DOHH2 (cell line): Measurements from ENCODE around the gene KCNJ15.

Experiments
- H3F3A ChIP-seq: fragments of 200-600 bp; sonication (generic), shearing (Covaris generic); 2 replicates; pipeline ENCODE4 v1.6.0; 2016; ENCODE audit warnings: antibody characterized with exemption, mild to moderate bottlenecking; ENCODE audit not compliant: control insufficient read depth, insufficient read depth
- H3K27ac ChIP-seq: fragments of 200-600 bp; sonication (generic); 2 replicates; pipeline ENCODE4 v1.5.1; 2014; ENCODE audit warnings: low read depth, mild to moderate bottlenecking, low read length, moderate library complexity
- H3K27me3 ChIP-seq: fragments of 200-600 bp; sonication (generic); 2 replicates; pipeline ENCODE4 v1.6.1; 2014; ENCODE audit warnings: mild to moderate bottlenecking, low read length, mixed read lengths; ENCODE audit not compliant: control insufficient read depth
- H3K36me3 ChIP-seq: fragments of 200-600 bp; sonication (generic); 2 replicates; pipeline ENCODE4 v1.6.1; 2014; ENCODE audit warnings: mild to moderate bottlenecking, low read length, moderate library complexity, mixed read lengths; ENCODE audit not compliant: control insufficient read depth
- H3K4me1 ChIP-seq: fragments of 200-600 bp; sonication (generic); 2 replicates; pipeline ENCODE4 v1.6.1; 2014; ENCODE audit warnings: mild to moderate bottlenecking, low read length, mixed read lengths; ENCODE audit not compliant: control insufficient read depth
- H3K4me2 ChIP-seq: fragments of 200-600 bp; sonication (generic); 2 replicates; pipeline ENCODE4 v1.6.0; 2014; ENCODE audit warnings: mild to moderate bottlenecking, low read length, moderate library complexity
- H3K4me3 ChIP-seq: fragments of 200-600 bp; sonication (generic); 2 replicates; pipeline ENCODE4 v1.5.1; 2014; ENCODE audit warnings: mild to moderate bottlenecking, low read length, mixed read lengths
- H3K79me2 ChIP-seq: fragments of 200-600 bp; sonication (generic); 2 replicates; pipeline ENCODE4 v1.6.1; 2014; ENCODE audit warnings: mild to moderate bottlenecking, low read length, mixed read lengths; ENCODE audit not compliant: control insufficient read depth
- H3K9me2 ChIP-seq: fragments of 200-600 bp; sonication (generic); replicated peaks from 2 replicates; pipeline ENCODE4 v1.6.1; 2014; ENCODE audit warnings: mild to moderate bottlenecking, low read length, mixed read lengths; ENCODE audit not compliant: control insufficient read depth
- H3K9me3 ChIP-seq: fragments of 200-600 bp; sonication (generic); 2 replicates; pipeline ENCODE4 v1.6.1; 2014; ENCODE audit warnings: antibody characterized with exemption, low read length, mixed read lengths; ENCODE audit not compliant: control insufficient read depth, insufficient read depth
- H4K20me1 ChIP-seq: fragments of 200-600 bp; sonication (generic); 2 replicates; pipeline ENCODE4 v1.6.0; 2014; ENCODE audit warnings: low read depth, mild to moderate bottlenecking, antibody characterized with exemption, low read length, moderate library complexity; ENCODE audit not compliant: control insufficient read depth, insufficient read depth
- EZH2phosphoT487 ChIP-seq: fragments of 200-600 bp; sonication (generic); IDR thresholded peaks from 2 replicates; pipeline ENCODE4 v1.6.1; 2017; ENCODE audit warnings: borderline replicate concordance, mild to moderate bottlenecking, antibody characterized with exemption, low read length, moderate library complexity, mixed read lengths
- TF ChIP-seq, protein P1 (sequence below): fragments of 200-600 bp; sonication (generic); IDR thresholded peaks from one replicate; pipeline ENCODE4 v1.5.1; 2014; ENCODE audit warnings: antibody characterized with exemption, mild to moderate bottlenecking, low read depth, low read length; ENCODE audit not compliant: poor library complexity, severe bottlenecking

Gene KCNJ15

GRCh38 chr21:38293113-38293512 is 36.3 kb downstream of the KCNJ15 start:
- Histone ChIP-seq H3K27ac (no peak overlapping the region), H4K20me1 (no peaks in the 10 kb centered on the region), H3K9me2 (no peaks in the 10 kb centered on the region), H3K79me2 (no peaks in the 10 kb centered on the region), H3F3A (no peaks in the 10 kb centered on the region), H3K4me3 (no peak overlapping the region), H3K9me3 (no peaks in the 10 kb centered on the region), H3K4me2 (no peak overlapping the region), H3K4me1 (no peaks in the 10 kb centered on the region), H3K36me3 (no peaks in the 10 kb centered on the region), H3K27me3 (no peaks in the 10 kb centered on the region; the same call in 1 of the 2 replicates)
- no peak for TF ChIP-seq EZH2phosphoT487
- TF ChIP-seq, protein P1, sequence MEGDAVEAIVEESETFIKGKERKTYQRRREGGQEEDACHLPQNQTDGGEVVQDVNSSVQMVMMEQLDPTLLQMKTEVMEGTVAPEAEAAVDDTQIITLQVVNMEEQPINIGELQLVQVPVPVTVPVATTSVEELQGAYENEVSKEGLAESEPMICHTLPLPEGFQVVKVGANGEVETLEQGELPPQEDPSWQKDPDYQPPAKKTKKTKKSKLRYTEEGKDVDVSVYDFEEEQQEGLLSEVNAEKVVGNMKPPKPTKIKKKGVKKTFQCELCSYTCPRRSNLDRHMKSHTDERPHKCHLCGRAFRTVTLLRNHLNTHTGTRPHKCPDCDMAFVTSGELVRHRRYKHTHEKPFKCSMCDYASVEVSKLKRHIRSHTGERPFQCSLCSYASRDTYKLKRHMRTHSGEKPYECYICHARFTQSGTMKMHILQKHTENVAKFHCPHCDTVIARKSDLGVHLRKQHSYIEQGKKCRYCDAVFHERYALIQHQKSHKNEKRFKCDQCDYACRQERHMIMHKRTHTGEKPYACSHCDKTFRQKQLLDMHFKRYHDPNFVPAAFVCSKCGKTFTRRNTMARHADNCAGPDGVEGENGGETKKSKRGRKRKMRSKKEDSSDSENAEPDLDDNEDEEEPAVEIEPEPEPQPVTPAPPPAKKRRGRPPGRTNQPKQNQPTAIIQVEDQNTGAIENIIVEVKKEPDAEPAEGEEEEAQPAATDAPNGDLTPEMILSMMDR = no peak

GRCh38 chr21:38293765-38294164 is 37.0 kb downstream of the KCNJ15 start:
- no peaks in the 10 kb centered on the region for H3F3A ChIP-seq
- H3K4me2 ChIP-seq = no peak overlapping the region

GRCh38 chr21:38294609-38295008 is 37.8 kb downstream of the KCNJ15 start:
- TF ChIP-seq EZH2phosphoT487 = no peak
- TF ChIP-seq, protein P1 = no peak
- H3K27me3 ChIP-seq = no peaks in the 10 kb centered on the region; the same call in 1 of the 2 replicates
- no peak overlapping the region for H3K27ac ChIP-seq
- no peaks in the 10 kb centered on the region for H3K9me3 ChIP-seq
- no peak overlapping the region for H3K4me3 ChIP-seq
- H3F3A ChIP-seq = no peaks in the 10 kb centered on the region
- no peaks in the 10 kb centered on the region for H3K36me3 ChIP-seq
- H4K20me1 ChIP-seq = no peaks in the 10 kb centered on the region
- H3K4me2 ChIP-seq = no peak overlapping the region
- no peaks in the 10 kb centered on the region for H3K79me2 ChIP-seq
- no peaks in the 10 kb centered on the region for H3K4me1 ChIP-seq
- no peaks in the 10 kb centered on the region for H3K9me2 ChIP-seq

More at GRCh38 chr21:38293765-38294164, 37.0 kb downstream of the KCNJ15 start:
- no peaks in the 10 kb centered on the region for H3K4me1 ChIP-seq
- TF ChIP-seq, protein P1 = no peak
- no peak for TF ChIP-seq EZH2phosphoT487
- H4K20me1 ChIP-seq = no peaks in the 10 kb centered on the region
- no peaks in the 10 kb centered on the region for H3K36me3 ChIP-seq
- no peaks in the 10 kb centered on the region for H3K9me2 ChIP-seq
- no peaks in the 10 kb centered on the region for H3K9me3 ChIP-seq
- H3K79me2 ChIP-seq = no peaks in the 10 kb centered on the region
- H3K4me3 ChIP-seq = no peak overlapping the region
- no peaks in the 10 kb centered on the region; the same call in 1 of the 2 replicates for H3K27me3 ChIP-seq
- no peak overlapping the region for H3K27ac ChIP-seq
